Stimulated activated CD8-positive, alpha-beta memory T cell treated with anti-CD3 and anti-CD28 coated beads, Interleukin-4, amount 100 ng/mL, for 24 hours (primary cell): ENCODE results near the gene IDI1.
"Not testable (repeated sequence)": the region's sequence is repeated elsewhere in the genome, so short reads cannot be mapped to it uniquely, and the experiment has no call there.

Source experiments
- DNase-seq: peaks from one replicate; pipeline ENCODE4 v3.0.0-alpha.2; 2020; ENCODE audit warnings: low read depth

IDI1 gene

DNA sequence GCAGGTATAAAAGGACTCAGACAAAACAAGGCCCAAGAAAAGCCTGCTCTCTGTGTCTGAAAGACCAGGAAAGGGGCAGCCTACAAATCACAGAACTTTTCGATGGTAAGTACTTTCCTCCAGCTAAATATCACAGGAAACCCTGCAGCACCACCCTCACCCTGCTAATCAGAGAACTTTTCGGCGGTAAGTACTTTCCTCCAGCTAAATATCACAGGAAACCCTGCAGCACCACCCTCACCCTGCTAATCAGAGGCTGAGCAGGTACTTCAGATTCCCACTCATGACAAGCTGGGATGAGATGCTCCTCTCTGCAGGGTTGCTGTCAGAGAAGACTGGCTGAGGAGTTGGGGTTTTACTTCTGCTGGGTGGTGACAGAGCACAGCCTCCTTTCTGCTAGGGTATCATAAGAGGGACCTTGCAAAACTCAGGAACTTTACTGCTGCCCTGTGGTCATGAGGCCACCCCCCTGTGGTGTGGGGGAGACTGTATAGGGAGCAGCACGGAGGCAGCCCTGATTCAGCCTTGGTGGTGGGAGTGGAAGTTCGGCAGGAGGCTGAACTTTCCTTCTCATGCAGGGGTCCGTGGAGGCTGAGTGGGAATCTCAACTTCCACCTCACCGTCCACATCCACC, 14.4 kb upstream of the IDI1 start:
- DNase-seq: no peak

DNA sequence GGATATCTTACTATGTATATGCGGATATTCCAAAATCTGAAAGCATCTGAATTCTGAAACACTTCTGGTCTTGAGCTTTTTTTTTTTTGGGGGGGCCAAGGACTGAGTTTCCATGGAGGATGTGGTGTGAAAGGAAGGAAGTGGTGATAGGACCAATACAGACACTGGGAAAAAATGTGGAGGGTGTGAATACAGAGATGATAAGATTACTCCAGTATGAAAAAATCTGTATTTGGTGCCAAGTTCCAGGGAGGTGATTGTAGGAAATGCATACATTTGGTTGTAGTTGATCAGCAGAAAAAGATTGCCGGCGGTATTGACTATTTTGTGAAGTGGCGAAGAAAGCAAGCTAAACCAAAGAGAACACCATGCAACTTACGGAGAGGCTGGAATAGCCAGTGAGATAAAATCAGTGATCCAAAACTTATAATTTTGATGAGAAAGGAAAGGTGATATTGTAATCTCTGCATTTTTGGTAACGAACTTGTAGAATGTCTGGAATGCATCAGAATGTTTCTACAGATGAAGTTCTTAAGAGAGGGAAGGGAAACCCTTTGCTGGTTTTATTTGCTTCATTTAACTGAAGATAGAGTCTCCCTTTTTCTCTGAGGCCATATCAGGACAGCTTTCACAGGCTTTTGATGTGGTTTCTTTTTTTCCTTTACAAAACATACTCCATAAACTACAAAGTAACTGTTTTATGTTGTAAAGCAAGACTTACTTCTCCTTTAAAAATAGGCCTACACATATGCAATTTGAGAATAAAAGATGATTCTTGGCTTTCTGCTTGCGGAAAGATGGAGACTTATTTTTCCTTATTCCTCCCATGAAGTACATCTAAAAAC, 13.2 kb upstream of the IDI1 start:
- DNase-seq: no peak

DNA sequence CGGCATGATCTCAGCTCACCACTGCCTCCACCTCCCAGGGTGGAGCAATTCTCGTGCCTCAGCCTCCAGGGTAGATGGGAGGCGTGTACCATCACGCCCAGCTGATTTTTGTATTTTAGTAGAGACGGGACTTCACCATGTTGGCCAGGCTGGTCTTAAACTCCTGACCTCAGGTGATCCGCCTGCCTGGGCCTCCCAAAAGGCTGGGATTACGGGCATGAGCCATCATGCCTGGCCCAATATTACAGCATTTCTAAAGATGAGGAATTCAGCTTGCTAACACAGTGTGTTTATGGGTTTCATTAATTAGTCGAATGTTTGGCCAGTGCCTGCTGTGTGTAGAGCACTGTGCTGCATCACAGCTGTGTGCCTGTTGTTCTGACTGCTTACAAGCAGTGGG, 11.0 kb upstream of the IDI1 start:
- DNase-seq: no peak

DNA sequence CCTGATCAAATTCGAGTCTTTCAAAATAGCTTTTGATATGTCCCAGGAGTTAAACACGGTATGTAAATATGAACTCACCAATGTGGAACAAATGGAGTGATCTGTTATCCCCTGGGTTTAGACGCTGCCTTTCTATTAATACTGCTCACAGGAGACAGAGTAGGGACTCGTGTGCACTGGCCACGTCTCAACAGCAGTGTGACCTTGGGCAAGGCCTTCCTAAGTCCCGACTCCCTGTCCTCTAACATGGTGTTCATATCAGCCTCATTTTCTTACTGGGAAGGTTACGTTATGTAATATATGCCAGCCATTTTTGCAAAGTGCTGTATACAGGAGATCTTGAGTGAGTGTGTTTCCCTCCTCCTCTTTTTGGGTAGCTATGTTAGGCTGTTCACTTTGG, 9.1 kb upstream of the IDI1 start:
- DNase-seq: no peak

DNA sequence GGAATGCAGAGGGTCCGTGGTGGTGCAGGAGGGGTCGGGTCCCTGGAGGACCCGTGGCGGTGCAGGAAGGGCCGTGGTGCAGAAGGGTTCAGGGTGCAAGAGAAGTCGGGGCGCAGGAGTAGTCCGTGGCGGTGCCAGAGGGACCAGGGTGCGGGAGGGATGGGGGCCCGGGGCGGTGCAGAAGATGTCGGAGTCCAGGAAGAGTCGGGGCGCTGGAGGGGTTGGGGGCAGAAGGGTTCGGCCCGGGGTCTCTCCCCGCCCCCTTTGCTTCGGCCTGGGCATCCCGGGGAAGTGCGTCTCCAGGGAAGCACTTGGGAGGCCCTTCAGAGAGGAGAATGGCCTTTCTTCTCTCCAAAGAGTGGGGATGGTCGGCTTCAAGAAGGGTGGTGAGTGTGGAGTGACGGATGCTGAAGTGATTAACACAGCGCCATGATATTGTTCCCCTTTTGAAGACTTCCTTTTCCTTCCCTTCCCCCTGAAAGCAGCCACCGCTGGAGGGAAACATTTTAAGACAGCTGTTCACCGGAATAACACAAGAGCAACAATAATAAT, 8.3 kb upstream of the IDI1 start:
- no peak for DNase-seq

DNA sequence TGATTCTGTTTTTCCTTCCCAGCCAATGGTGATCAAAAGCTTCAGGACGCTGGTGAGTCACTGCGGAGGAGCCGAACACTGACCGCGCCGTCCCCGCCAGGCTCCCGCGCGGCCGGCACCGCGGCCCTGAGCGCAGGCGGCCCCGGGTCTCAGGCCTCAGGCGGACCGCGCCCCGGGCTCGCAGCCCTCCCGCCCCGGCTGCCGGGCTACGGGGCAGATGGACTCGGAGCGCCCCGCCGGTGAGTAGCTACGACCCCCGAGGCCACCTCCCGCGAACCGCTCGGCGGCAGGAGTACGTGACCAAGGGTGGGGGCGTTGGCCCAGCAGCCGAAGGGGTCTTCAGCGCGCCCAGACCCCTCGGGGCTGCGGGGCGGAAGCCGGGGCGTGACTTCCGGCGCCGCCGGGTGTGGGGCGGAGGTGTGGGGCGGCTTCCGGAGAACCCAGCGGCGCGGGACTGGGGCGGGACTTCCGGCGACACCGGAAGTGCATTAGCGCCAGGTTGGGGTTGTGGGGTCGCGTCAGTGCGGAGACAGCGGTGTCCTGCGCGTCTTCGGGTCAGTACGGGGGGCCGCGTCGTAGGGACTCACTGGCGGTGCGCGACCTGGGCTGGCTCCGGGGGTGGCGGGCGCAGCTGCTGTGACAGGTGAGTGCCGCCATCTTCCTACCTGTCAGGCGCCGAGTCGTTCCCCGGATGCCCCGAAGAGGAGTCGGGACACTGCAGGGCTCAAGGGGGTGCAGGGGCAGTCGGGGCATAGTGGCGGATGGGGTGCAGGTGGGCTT, 7.6 kb upstream of the IDI1 start, which contains the start of gene WDR37:
Gene WDR37 (plus strand): TSS at position 60 of the 780 bp plus-strand sequence. CDS start 15,771 bp downstream, outside the sequence.
- peak; percentile 85 for DNase-seq

DNA sequence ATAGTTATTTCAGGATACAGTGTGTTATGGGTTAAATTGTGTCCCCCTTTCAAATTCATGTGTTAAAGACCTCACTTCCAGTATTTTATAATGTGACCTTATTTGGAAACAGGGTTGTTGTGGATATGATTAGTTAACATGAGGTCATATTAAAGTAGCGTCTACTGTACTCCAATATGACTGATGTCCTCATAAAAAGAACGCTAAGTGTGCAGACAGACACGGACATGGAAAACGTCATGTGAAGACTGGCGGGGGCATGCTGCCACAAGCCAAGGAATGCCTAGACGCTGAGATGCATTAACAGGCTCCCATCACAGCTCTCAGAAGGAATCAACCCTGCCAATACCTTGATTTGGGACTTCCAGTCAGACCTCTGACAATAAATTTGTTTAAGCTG, 5.8 kb upstream of the IDI1 start:
- no peak for DNase-seq

DNA sequence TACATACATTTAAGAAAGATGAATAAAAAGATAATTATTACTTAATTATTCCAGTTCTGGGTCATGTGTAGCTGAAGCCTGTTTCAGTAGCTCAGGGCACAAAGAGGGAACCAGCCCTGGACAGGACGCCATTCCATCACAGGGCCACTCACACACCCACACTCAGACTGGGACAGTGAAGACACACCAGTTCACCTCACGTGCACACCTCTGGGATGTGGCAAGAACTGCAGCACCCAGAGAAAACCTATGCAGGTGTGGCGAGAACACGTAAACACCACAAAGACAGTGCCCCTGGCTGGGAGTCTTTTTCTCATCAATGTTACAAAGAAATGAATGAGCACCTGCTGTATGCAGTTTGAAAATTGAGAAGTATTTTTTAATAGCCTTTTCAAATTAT, 1.6 kb upstream of the IDI1 start:
- DNase-seq: no peak

DNA sequence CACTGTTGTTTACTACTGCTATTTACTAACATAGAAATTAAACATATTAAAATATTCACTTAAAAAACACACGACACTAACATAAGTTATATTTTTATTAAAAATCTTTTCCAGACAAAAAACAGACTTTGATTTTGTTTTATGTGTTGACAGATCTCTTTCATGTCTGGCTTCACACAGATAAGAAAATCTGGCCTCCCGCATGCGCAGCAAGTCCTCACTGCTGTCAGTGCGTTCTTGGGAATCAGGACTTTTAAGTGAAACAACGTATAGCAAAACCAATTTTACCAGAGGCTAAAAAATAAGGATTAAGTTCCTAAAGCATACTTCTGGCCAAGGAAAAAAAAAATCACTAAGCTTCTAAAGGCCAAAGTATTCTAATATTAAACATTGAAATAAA, 1.2 kb upstream of the IDI1 start:
- DNase-seq: no peak

DNA sequence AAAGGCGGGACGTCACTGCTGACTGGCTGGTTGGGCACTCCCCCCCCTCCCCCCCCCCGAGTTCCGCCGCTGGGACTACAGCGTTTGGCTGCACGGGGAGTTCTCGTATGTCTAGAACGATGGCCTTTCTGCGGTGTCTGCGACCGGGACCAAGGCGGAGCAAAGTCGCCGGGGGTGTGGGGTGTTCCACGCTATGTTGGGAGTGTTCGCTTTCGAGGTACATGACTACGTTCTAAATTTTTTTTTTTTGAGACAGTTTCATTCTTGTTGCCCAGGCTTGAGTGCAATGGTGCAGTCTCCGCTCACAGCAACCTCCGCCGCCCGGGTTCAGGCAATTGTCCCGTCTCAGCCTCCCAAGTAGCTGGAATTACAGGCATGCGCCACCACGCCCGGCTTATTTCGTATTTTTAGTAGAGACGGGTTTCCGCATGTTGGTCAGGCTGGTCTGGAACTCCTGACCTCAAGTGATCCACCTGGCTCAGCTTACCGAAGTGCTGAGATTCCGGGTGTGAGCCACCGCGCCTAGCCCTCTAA, 573 bp upstream of the IDI1 start:
- no peak for DNase-seq

DNA sequence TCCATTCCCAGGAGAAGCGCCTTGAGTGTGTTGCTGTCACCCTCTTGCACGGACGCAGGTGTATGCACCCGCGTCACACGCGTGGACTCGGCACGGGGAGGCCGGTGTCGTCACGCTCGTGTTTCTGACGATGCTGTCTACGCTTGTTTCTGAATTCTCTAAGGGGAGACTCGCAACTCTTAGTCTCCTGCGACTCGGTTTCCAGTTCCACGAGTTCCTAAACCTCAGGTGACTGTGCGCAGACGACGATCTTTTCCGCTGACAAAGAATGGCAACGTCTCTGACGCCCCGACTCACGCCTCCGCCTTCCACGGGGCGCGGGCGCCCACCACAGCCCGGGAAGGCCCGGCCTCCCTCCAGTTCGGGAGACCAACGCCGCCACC, 579 bp downstream of the IDI1 start:
- no peak for DNase-seq

DNA sequence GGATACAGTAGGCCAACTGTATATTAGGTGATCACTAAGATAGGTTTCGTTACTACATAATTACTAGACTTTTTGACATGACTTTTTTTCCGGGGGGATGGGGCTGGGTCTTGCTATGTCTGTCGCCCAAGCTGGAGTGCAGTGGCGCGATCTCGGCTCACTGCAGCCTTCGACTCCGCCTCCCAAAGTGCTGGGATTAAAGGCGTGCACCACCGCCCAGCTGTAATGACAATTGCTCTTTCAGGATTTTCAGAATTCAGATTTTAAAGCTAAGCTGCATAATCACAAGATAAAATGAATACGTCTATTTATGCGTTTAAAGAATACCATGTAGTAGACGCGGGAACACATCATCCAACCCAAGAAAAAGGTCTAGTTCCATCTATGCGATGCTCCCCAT, 982 bp downstream of the IDI1 start:
- DNase-seq: no peak

DNA sequence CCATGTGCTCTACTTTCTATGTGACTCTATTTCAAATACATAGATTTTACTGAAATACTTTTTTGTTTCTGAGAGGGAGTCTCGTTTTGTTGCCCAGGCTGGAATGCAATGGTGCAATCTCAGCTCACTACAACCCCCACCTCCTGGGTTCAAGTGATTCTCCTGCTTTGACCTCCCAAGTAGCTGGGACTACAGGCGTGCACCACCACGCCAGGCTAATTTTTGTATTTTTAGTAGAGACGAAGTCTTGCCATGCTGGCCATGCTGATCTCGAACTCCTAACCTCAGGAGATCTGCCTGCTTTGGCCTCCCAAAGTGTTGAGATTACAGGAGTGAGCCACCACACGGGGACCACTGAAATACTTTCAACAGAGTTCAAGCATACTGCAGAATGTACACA, 3.5 kb downstream of the IDI1 start:
- DNase-seq: no peak

DNA sequence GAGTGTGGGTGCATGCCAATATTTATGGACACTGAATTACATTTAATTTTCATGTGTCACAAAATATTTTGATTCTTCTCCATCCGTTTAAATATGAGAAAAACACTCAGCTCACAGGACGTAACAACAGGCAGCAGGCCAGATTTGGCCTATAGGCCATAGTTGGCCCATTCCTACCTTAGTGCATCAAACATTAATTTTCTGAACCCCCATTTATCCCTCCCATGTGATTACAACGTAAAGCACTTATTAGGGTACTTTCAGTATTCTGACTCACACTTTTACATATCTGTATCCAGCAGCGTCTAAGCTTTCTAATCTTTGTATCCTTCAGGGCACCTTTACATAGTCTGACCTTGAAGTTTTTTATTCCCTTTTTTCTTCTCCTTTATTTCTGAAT, 4.0 kb downstream of the IDI1 start:
- DNase-seq: no peak

DNA sequence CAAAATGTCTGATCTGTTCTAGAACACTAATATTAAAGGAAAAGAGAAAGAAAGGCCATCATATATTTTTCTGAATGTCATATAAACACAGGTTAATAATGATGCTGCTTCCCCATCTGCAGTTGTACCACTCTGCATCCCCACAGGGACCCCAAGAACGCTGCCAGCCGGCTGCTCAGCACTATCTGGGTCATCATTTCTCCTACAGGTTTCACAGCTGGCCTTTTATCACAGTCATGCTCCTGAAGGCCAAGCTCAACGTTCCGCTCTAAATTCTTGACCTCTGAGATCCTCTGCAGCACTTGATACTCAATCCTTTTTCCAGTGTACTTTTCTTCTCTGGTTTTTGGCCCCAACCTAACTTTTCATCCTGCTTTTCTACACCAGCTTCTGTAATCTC, 4.8 kb downstream of the IDI1 start:
- no peak for DNase-seq

DNA sequence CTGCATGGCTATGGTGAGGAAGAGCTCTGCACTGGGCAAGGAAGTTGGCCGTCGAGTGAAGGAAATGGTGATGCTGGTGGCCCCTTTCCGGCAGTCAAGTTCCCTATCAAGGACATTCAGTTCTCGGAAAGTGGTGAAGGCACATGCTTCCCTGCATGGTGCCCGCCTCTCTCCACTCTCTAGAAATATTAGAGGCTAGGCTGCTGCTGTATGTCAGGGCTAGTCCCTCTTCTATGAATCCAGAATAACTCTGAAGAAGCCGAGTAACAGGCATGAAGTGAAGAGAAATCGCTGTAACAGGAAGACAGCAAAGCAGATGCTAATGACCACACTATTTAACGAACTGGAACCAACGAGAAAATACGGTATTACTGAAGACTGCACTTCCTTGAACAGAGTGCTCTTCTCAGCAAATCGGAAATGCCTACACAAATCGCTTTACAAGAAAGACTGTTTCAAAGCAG, 5.4 kb downstream of the IDI1 start:
- no peak for DNase-seq

DNA sequence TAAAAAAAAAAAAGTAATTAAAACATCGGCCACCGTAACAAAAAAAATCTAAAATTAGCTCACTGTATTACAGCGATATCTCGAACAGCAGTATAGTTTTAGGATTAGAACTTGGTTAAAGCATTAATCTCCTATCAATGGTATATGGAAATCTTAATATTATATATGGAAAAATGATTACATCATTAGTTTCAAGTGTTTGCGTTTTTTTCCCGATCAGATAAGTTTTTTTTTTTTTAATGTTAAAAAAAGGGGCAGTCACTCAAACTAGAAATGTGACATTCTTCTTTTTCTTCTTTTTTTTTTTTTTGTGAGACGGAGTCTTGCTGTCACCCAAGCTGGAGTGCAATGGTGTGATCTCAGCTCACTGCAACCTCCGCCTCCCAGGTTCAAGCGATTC, 7.4 kb downstream of the IDI1 start:
- no peak for DNase-seq

DNA sequence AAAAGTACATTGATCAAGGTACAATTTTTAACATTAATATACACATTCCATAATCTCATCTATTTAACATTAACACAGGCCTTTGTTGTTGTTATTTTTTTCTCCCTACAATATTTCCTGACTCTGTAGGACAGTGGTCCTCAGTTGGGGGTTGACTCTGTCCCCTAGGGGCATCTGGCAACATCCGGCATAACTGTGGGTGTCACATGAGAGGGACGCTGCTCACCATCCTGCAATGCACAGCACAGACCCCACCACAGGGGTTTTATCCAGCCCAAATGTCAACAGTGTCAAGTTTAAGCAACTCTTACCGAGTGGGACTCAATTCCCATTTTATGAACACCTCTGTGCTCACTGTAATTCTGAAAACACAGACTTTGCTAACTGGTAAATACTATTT, 8.8 kb downstream of the IDI1 start:
- DNase-seq: no peak

DNA sequence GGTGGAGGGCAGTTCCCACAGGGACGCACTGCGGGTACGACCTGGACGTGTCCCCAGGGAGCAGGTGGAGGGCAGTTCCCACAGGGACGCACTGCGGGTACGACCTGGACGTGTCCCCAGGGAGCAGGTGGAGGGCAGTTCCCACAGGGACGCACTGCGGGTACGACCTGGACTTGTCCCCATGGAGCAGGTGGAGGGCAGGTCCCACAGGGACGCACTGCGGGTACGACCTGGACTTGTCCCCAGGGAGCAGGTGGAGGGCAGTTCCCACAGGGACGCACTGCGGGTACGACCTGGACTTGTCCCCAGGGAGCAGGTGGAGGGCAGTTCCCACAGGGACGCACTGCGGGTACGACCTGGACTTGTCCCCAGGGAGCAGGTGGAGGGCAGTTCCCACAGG, 10.2 kb downstream of the IDI1 start:
- DNase-seq: not testable (repeated sequence)

DNA sequence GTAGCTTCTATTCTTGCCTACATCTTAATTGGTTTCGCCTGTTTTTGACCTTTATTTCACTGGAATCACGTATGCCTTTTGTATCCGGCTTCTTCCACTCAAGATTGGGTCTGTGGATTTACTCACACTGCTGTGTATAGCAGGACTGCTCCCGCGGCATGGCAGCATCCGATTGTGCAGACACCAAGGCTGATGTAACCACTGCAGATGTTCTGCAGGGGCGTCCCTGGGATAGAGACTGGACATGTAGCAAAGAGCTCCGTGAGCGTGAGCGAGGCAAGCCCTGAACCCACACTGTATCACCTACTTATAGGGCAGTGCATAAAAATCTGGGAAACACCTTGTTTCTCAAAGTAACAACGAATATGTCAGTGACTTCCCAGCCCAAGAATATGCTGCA, 11.8 kb downstream of the IDI1 start:
- no peak for DNase-seq

DNA sequence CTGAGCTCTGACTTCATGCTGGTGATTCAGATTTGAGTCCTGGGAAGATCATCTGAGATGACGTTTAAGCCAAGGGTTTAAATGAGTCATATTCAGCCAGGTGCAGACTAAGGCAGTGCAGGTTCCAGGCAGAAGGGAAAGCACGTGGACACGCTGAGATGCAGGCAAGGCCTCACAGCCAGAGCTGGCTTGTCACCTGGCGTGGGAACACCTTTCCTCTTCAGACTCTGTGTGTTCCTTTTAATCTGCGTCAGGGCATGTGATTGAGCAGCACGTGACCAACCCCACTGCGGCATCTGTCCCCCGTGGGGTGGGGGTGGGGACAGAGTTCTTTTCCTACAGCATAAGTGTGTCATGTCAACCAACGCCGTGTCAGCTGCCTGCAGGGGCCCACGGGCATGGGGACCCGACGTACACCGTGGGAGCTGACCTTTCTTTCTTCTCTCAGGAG, 12.6 kb downstream of the IDI1 start:
- DNase-seq: no peak

DNA sequence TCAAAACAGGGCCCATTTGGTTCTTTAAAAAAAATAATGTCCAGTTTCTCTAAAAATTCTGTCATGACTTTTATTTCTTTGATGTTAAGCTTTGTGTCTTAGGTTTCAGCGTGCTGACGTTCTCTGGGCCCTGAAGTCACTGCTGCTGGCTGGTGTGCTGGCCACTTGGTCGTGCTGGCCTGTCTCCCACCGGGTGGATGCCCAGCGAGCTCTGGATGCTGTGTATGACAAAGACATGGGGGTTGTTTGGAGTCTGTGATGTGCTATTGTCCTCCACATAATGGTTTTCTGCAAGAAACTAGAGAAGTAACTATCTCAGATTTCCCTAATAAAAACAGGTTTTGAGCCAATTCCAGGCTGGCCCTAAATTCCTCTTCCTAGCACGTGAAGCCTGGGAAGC, 13.7 kb downstream of the IDI1 start:
- no peak for DNase-seq
